HepG2 (cell line): Measurements from ENCODE around the gene ARL5A. TPM values are rescaled to one million over a fixed set of nuclear protein-coding genes. Genes with fewer than 3 reads are reported as not detected.

Experiments
- DPF2 ChIP-seq: sonication (generic); formaldehyde crosslinking; IDR thresholded peaks from 2 replicates; pipeline ENCODE4 v1.4.0; 2020; ENCODE audit warnings: mild to moderate bottlenecking, low read depth, missing genetic modification reagents, borderline replicate concordance
- EP300 ChIP-seq, 3 experiments: sonication (generic) in 1 of 3; formaldehyde crosslinking in 1 of 3; IDR thresholded peaks; 2 replicates each; pipeline versions ENCODE4 v1.5.1 to v1.6.1; 2011 to 2020; ENCODE audit warnings: low read depth in 2 of 3, low read length in 2 of 3, borderline replicate concordance in 1 of 3, improper control_type of control experiment in 1 of 3, mild to moderate bottlenecking in 1 of 3, missing genetic modification reagents in 1 of 3, moderate library complexity in 1 of 3
- HDAC1 ChIP-seq: sonication (generic); formaldehyde crosslinking; IDR thresholded peaks from 2 replicates; pipeline ENCODE4 v1.5.1; 2020; ENCODE audit warnings: mild to moderate bottlenecking, missing genetic modification reagents
- HINFP ChIP-seq: sonication (generic); formaldehyde crosslinking; IDR thresholded peaks from 2 replicates; pipeline ENCODE4 v1.4.0; 2020; ENCODE audit warnings: low read depth, mild to moderate bottlenecking, missing genetic modification reagents
- JUN ChIP-seq: sonication (generic); formaldehyde crosslinking; IDR thresholded peaks from 2 replicates; pipeline ENCODE4 v1.4.0; 2020; ENCODE audit warnings: mild to moderate bottlenecking, missing genetic modification reagents
- RBFOX2 ChIP-seq: fragments of 200-400 bp; formaldehyde crosslinking; IDR thresholded peaks from 2 replicates; pipeline ENCODE4 v1.6.1; 2017; ENCODE audit warnings: low read depth, mild to moderate bottlenecking, low read length
- SALL2 ChIP-seq: sonication (generic); formaldehyde crosslinking; IDR thresholded peaks from 2 replicates; pipeline ENCODE4 v1.8.1; 2023; ENCODE audit warnings: mild to moderate bottlenecking, missing genetic modification reagents, inconsistent platforms
- SMAD1 ChIP-seq: sonication (generic); formaldehyde crosslinking; IDR thresholded peaks from 2 replicates; pipeline ENCODE4 v1.4.0; 2020; ENCODE audit warnings: missing genetic modification reagents, low read depth, mild to moderate bottlenecking, borderline replicate concordance
- SSRP1 ChIP-seq: IDR thresholded peaks from 2 replicates; pipeline ENCODE4 v1.6.1; 2016; ENCODE audit warnings: control low read depth
- ZFX ChIP-seq: sonication (generic); formaldehyde crosslinking; IDR thresholded peaks from 2 replicates; pipeline ENCODE4 v1.4.0; 2020; ENCODE audit warnings: mild to moderate bottlenecking, low read depth, missing genetic modification reagents, moderate library complexity
- ZNF317 ChIP-seq: sonication (generic); formaldehyde crosslinking; IDR thresholded peaks from 2 replicates; pipeline ENCODE4 v1.5.0; 2020; ENCODE audit warnings: mild to moderate bottlenecking, missing genetic modification reagents
- ZNF839 ChIP-seq: sonication (generic); formaldehyde crosslinking; IDR thresholded peaks from 2 replicates; pipeline ENCODE4 v1.4.0; 2020; ENCODE audit warnings: missing genetic modification reagents, mild to moderate bottlenecking, borderline replicate concordance
- polyA plus RNA-seq, 8 experiments: library from polyadenylated mRNA; depleted of rRNA in 3 of 8; stranded (reverse) in 7 of 8; unstranded in 1 of 8; fragments of >200 nt; fragmentation: Illumina TruSeq in 4 of 8; extraction: Trizol in 4 of 8; gene quantifications; 2 replicates each; pipeline versions ENCODE4 v1.2.1 to v1.2.3, GENCODE V29; 2011 to 2016; ENCODE audit warnings: low read depth in 4 of 8, missing spikeins in 1 of 8, mixed read lengths in 1 of 8; ENCODE audit not compliant: insufficient read depth in 1 of 8
- total RNA-seq, 5 experiments: library from RNA; depleted of rRNA; stranded (reverse); fragments of >200 nt; fragmentation: Illumina TruSeq; extraction: Trizol; gene quantifications; 2 replicates each; pipeline ENCODE4 v1.2.3, GENCODE V29; 2016; ENCODE audit warnings: low read depth in 1 of 5
- TF ChIP-seq, protein P1 (sequence below): sonication (generic); formaldehyde crosslinking; IDR thresholded peaks from 2 replicates; pipeline ENCODE4 v1.4.0; 2020; ENCODE audit warnings: missing genetic modification reagents, borderline replicate concordance
- TF ChIP-seq, protein P2 (sequence below): sonication (generic); formaldehyde crosslinking; IDR thresholded peaks from 2 replicates; pipeline ENCODE4 v1.4.0; 2020; ENCODE audit warnings: mild to moderate bottlenecking, missing genetic modification reagents, borderline replicate concordance

ARL5A gene
- total and polyA plus RNA-seq, 2 of the 13 experiments (the other 11 are each of a cell fraction or from before 2014, with no cell fraction given), result 47.5 to 149 TPM

- TF ChIP-seq, protein P1, sequence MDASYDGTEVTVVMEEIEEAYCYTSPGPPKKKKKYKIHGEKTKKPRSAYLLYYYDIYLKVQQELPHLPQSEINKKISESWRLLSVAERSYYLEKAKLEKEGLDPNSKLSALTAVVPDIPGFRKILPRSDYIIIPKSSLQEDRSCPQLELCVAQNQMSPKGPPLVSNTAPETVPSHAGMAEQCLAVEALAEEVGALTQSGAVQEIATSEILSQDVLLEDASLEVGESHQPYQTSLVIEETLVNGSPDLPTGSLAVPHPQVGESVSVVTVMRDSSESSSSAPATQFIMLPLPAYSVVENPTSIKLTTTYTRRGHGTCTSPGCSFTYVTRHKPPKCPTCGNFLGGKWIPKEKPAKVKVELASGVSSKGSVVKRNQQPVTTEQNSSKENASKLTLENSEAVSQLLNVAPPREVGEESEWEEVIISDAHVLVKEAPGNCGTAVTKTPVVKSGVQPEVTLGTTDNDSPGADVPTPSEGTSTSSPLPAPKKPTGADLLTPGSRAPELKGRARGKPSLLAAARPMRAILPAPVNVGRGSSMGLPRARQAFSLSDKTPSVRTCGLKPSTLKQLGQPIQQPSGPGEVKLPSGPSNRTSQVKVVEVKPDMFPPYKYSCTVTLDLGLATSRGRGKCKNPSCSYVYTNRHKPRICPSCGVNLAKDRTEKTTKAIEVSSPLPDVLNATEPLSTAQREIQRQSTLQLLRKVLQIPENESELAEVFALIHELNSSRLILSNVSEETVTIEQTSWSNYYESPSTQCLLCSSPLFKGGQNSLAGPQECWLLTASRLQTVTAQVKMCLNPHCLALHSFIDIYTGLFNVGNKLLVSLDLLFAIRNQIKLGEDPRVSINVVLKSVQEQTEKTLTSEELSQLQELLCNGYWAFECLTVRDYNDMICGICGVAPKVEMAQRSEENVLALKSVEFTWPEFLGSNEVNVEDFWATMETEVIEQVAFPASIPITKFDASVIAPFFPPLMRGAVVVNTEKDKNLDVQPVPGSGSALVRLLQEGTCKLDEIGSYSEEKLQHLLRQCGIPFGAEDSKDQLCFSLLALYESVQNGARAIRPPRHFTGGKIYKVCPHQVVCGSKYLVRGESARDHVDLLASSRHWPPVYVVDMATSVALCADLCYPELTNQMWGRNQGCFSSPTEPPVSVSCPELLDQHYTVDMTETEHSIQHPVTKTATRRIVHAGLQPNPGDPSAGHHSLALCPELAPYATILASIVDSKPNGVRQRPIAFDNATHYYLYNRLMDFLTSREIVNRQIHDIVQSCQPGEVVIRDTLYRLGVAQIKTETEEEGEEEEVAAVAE (CRISPR knock-in tag), result peak; percentile 57; the same call in 1 of the 2 replicates
- TF ChIP-seq ZFX (CRISPR knock-in tag) (peak; percentile 87), JUN (peak; percentile 55; the same call in 1 of the 2 replicates), ZNF317 (0 out of 2 replicates have a peak, but pooled peaks have one; percentile 39), EP300 (IDR thresholded peaks at IDR 0.05; ENCODE audit: low read depth in 2 of 2, low read length in 2 of 2) (peak in 1 of 2 experiments; percentile 50; a peak in 1 of 4 replicates), EP300 (CRISPR knock-in tag; IDR thresholded peaks at IDR 0.05; ENCODE audit: borderline replicate concordance) (0 out of 2 replicates have a peak, but pooled peaks have one; percentile 44), DPF2 (CRISPR knock-in tag) (peak; percentile 95), RBFOX2 (no peak), SSRP1 (CRISPR knock-in tag) (0 out of 2 replicates have a peak, but pooled peaks have one; percentile 53), SMAD1 (peak; percentile 64; the same call in 1 of the 2 replicates), HDAC1 (CRISPR knock-in tag) (peak; percentile 68), ZNF839 (CRISPR knock-in tag) (no peak), HINFP (CRISPR knock-in tag) (peak; percentile 67; the same call in 1 of the 2 replicates), SALL2 (CRISPR knock-in tag) (no peak)
- TF ChIP-seq, protein P2, sequence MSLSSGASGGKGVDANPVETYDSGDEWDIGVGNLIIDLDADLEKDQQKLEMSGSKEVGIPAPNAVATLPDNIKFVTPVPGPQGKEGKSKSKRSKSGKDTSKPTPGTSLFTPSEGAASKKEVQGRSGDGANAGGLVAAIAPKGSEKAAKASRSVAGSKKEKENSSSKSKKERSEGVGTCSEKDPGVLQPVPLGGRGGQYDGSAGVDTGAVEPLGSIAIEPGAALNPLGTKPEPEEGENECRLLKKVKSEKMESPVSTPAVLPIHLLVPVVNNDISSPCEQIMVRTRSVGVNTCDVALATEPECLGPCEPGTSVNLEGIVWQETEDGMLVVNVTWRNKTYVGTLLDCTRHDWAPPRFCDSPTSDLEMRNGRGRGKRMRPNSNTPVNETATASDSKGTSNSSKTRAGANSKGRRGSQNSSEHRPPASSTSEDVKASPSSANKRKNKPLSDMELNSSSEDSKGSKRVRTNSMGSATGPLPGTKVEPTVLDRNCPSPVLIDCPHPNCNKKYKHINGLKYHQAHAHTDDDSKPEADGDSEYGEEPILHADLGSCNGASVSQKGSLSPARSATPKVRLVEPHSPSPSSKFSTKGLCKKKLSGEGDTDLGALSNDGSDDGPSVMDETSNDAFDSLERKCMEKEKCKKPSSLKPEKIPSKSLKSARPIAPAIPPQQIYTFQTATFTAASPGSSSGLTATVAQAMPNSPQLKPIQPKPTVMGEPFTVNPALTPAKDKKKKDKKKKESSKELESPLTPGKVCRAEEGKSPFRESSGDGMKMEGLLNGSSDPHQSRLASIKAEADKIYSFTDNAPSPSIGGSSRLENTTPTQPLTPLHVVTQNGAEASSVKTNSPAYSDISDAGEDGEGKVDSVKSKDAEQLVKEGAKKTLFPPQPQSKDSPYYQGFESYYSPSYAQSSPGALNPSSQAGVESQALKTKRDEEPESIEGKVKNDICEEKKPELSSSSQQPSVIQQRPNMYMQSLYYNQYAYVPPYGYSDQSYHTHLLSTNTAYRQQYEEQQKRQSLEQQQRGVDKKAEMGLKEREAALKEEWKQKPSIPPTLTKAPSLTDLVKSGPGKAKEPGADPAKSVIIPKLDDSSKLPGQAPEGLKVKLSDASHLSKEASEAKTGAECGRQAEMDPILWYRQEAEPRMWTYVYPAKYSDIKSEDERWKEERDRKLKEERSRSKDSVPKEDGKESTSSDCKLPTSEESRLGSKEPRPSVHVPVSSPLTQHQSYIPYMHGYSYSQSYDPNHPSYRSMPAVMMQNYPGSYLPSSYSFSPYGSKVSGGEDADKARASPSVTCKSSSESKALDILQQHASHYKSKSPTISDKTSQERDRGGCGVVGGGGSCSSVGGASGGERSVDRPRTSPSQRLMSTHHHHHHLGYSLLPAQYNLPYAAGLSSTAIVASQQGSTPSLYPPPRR (CRISPR knock-in tag), result peak; percentile 90
These were observed 68.0 kb downstream of the ARL5A start (continued) for GRCh38 chr2:151760139-151760650.
